Endothelial cell of umbilical vein (primary cell): Measurements from ENCODE around the gene FOXP1. TPM values are rescaled to one million over a fixed set of nuclear protein-coding genes. Genes with fewer than 3 reads are reported as not detected.

Experiments
- BruUV-seq: library from RNA; stranded (reverse); fragments of 400-500 nt; replicated peaks from 2 replicates; lab custom pipeline; 2021; lab: Mats Ljungman, UMichigan
- CTCF ChIA-PET: fragments of 300-600, 350-600 bp; sonication (Branson Sonifier 250); formaldehyde crosslinking; loops from one replicate; lab custom pipeline; 2021; ENCODE audit warnings: antibody characterized with exemption, inconsistent platforms; lab: Charles Lee
- POLR2A ChIA-PET: fragments of 300-600, 350-600 bp; sonication (Branson Sonifier 250); formaldehyde crosslinking; loops from one replicate; lab custom pipeline; 2021; ENCODE audit warnings: antibody characterized with exemption, inconsistent platforms; lab: Charles Lee
- DNase-seq: peaks from one replicate; pipeline ENCODE4 v3.0.0-alpha.2; 2011; ENCODE audit warnings: low read depth, low spot score
- FAIRE-seq: peaks from 2 replicates; lab custom pipeline; 2011; peaks lifted over from hg19 to GRCh38; lab: Jason Lieb, UNC
- H2AFZ ChIP-seq: 2 replicates; pipeline ENCODE4 v1.6.0; 2012; ENCODE audit warnings: low read depth, low read length, control low read depth, inconsistent platforms
- H3K27ac ChIP-seq: 2 replicates; pipeline ENCODE4 v1.5.1; 2011; ENCODE audit warnings: low read depth, mild to moderate bottlenecking, control low read depth, low read length, moderate library complexity; ENCODE audit not compliant: insufficient read depth
- H3K27me3 ChIP-seq, 2 experiments: 2 replicates each; pipeline versions ENCODE4 v1.6.0 to v1.6.1; 2011; ENCODE audit warnings: low read length in 2 of 2, mixed read lengths in 1 of 2; ENCODE audit not compliant: control insufficient read depth in 2 of 2, insufficient read depth in 2 of 2
- H3K36me3 ChIP-seq, 2 experiments: 2 replicates in 1 of 2; 3 replicates in 1 of 2; pipeline ENCODE4 v1.5.1; 2011; ENCODE audit warnings: low read length in 2 of 2, mild to moderate bottlenecking in 1 of 2, moderate library complexity in 1 of 2; ENCODE audit not compliant: control insufficient read depth in 2 of 2, insufficient read depth in 2 of 2; ENCODE audit errors: extremely low read depth in 1 of 2
- H3K4me1 ChIP-seq: 3 replicates; pipeline ENCODE4 v1.5.1; 2011; ENCODE audit warnings: mild to moderate bottlenecking, low read length; ENCODE audit not compliant: control insufficient read depth, insufficient read depth; ENCODE audit errors: extremely low read depth
- H3K4me2 ChIP-seq: 2 replicates; pipeline ENCODE4 v1.6.1; 2011; ENCODE audit warnings: low read length, control low read depth, mixed read lengths; ENCODE audit not compliant: insufficient read depth
- H3K4me3 ChIP-seq, 3 experiments: fragments of 200-600 bp in 1 of 3; sonication (generic), shearing (Covaris generic) in 1 of 3; replicated peaks in 1 of 3; 2 replicates each; pipeline ENCODE4 v1.5.1; 2011 to 2016; ENCODE audit warnings: control low read depth in 3 of 3, low read length in 3 of 3, mild to moderate bottlenecking in 2 of 3, inconsistent platforms in 1 of 3, low read depth in 1 of 3, moderate library complexity in 1 of 3; ENCODE audit not compliant: insufficient read depth in 1 of 3
- H3K79me2 ChIP-seq: 2 replicates; pipeline ENCODE4 v1.6.0; 2012; ENCODE audit warnings: low read length, inconsistent platforms; ENCODE audit not compliant: control insufficient read depth, insufficient read depth
- H3K9ac ChIP-seq: replicated peaks from 2 replicates; pipeline ENCODE3; 2011; ENCODE audit warnings: low read length, control low read depth; ENCODE audit not compliant: insufficient read depth; ENCODE audit errors: extremely low read depth
- H3K9me1 ChIP-seq: replicated peaks from 3 replicates; pipeline ENCODE4 v1.6.0; 2011; ENCODE audit warnings: mild to moderate bottlenecking, low read length; ENCODE audit not compliant: control insufficient read depth, insufficient read depth; ENCODE audit errors: extremely low read depth
- H3K9me3 ChIP-seq: replicated peaks from 2 replicates; pipeline ENCODE4 v1.5.1; 2012; ENCODE audit warnings: low read length, inconsistent platforms; ENCODE audit not compliant: control insufficient read depth, insufficient read depth
- H4K20me1 ChIP-seq: replicated peaks from 2 replicates; pipeline ENCODE3; 2011; ENCODE audit warnings: mild to moderate bottlenecking, low read length; ENCODE audit not compliant: control insufficient read depth, insufficient read depth; ENCODE audit errors: extremely low read depth
- EZH2 ChIP-seq: IDR thresholded peaks from 2 replicates; pipeline ENCODE4 v1.6.1; 2012; ENCODE audit warnings: borderline replicate concordance, low read depth, mild to moderate bottlenecking, moderate library complexity, low read length, inconsistent platforms; ENCODE audit not compliant: severe bottlenecking
- FOS ChIP-seq: IDR thresholded peaks from 2 replicates; pipeline ENCODE4 v1.6.1; 2011; ENCODE audit warnings: mild to moderate bottlenecking, low read length, moderate library complexity, borderline replicate concordance; ENCODE audit not compliant: insufficient read depth
- GATA2 ChIP-seq: IDR thresholded peaks from 2 replicates; pipeline ENCODE4 v1.7.0; 2011; ENCODE audit warnings: low read depth, mild to moderate bottlenecking, moderate library complexity, mixed read lengths, low read length; ENCODE audit not compliant: insufficient read length, insufficient read depth
- JUN ChIP-seq: IDR thresholded peaks from 2 replicates; pipeline ENCODE4 v1.6.1; 2011; ENCODE audit warnings: borderline replicate concordance, low read depth; ENCODE audit not compliant: insufficient read length, insufficient read depth
- MYC ChIP-seq: IDR thresholded peaks from one replicate; pipeline ENCODE4 v1.6.1; 2011; ENCODE audit warnings: mild to moderate bottlenecking, low read depth, low read length
- POLR2A ChIP-seq: IDR thresholded peaks from 2 replicates; pipeline ENCODE4 v1.6.1; 2012; ENCODE audit warnings: low read depth, mild to moderate bottlenecking, control low read depth, low read length
- POLR2AphosphoS5 ChIP-seq: IDR thresholded peaks from 2 replicates; pipeline ENCODE4 v1.6.1; 2012; ENCODE audit warnings: low read depth, mild to moderate bottlenecking, control low read depth, low read length, moderate library complexity; ENCODE audit not compliant: insufficient read depth
- dilution Hi-C: fragments of 300-500 bp; cut with MboI; formaldehyde crosslinking; loops from one replicate; pipeline ENCODE4 v1.15.0; 2019; ENCODE audit warnings: low sequenced_read_pairs; ENCODE audit not compliant: extremely low pct_ligation_motif_present
- intact Hi-C: fragments of 100-400 bp; cut with micrococcal nuclease; formaldehyde crosslinking; loops from one replicate; pipeline ENCODE4 v1.10.0; 2022
- polyA plus RNA-seq, 4 experiments: library from polyadenylated mRNA; depleted of rRNA in 3 of 4; stranded (reverse) in 3 of 4; unstranded in 1 of 4; fragments of >200 nt; gene quantifications; 2 replicates each; pipeline versions ENCODE4 v1.2.1 to v1.2.3, GENCODE V29; 2011 to 2012; ENCODE audit warnings: missing spikeins in 1 of 4
- total RNA-seq: library from RNA; stranded (reverse); gene quantifications from 2 replicates; pipeline ENCODE4 v1.2.3, GENCODE V29; 2021
- TF ChIP-seq, protein P1 (sequence below), 2 donors: IDR thresholded peaks; 1 replicate in 1 of 2; 2 replicates in 1 of 2; pipeline ENCODE4 v1.5.1; 2011; ENCODE audit warnings: low read length in 2 of 2, mild to moderate bottlenecking in 2 of 2, moderate library complexity in 2 of 2, control low read depth in 1 of 2, inconsistent platforms in 1 of 2, low read depth in 1 of 2; ENCODE audit not compliant: insufficient read depth in 1 of 2; ENCODE audit errors: extremely low read depth in 1 of 2
- TF ChIP-seq, protein P2 (sequence below): IDR thresholded peaks from 2 replicates; pipeline ENCODE4 v1.6.1; 2011; ENCODE audit not compliant: insufficient read depth, insufficient read length

Gene FOXP1
- total and polyA plus RNA-seq, 2 donors (not counting 3 experiments of a cell fraction or from before 2014, with no cell fraction given), result 41.0 to 107 TPM

DNA sequence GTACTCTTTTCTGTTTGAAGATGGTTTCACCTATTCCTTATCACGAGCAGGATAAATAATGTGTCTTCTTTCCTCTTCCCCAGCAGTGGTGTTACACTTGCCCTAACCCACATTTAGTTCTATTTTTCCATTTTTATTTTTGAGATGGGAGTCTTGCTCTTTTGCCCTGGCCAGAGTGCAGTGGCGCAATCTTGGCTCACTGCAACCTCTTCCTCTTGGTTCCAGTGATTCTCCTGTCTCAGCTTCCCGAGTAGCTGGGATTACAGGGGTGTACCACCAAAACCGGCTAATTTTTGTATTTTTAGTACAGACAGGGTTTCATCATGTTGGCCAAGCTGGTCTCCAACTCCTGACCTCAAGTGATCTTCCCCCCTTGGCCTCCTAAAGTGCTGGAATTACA is 372.4 kb downstream of the FOXP1 start:
- no peak overlapping the region for H3K9ac ChIP-seq
- no peak overlapping the region for H3K4me2 ChIP-seq
- BruUV-seq, result no TSS peak
- dilution Hi-C loops (no loop called here), intact Hi-C loops (no loop called here)
- no peaks in the 10 kb centered on the region for H3K27me3 ChIP-seq
- no peaks in the 10 kb centered on the region for H3K4me1 ChIP-seq
- no peak overlapping the region for H2AFZ ChIP-seq
- POLR2A ChIA-PET, result no interaction called here
- no peak overlapping the region for H3K4me3 ChIP-seq
- no peak overlapping the region for H3K27ac ChIP-seq
- no peaks in the 10 kb centered on the region for H3K36me3 ChIP-seq
- CTCF ChIA-PET, result interaction anchor here (1.1 kb wide), 1 partner anchor 17 kb away, joined by 3 read pairs; no protein-coding TSS in a partner anchor
- no peaks in the 10 kb centered on the region for H3K9me1 ChIP-seq
- no peak for DNase-seq
- no peak for TF ChIP-seq POLR2AphosphoS5
- TF ChIP-seq POLR2A, result no peak
- no peak for TF ChIP-seq EZH2
- TF ChIP-seq, protein P1, sequence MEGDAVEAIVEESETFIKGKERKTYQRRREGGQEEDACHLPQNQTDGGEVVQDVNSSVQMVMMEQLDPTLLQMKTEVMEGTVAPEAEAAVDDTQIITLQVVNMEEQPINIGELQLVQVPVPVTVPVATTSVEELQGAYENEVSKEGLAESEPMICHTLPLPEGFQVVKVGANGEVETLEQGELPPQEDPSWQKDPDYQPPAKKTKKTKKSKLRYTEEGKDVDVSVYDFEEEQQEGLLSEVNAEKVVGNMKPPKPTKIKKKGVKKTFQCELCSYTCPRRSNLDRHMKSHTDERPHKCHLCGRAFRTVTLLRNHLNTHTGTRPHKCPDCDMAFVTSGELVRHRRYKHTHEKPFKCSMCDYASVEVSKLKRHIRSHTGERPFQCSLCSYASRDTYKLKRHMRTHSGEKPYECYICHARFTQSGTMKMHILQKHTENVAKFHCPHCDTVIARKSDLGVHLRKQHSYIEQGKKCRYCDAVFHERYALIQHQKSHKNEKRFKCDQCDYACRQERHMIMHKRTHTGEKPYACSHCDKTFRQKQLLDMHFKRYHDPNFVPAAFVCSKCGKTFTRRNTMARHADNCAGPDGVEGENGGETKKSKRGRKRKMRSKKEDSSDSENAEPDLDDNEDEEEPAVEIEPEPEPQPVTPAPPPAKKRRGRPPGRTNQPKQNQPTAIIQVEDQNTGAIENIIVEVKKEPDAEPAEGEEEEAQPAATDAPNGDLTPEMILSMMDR (IDR thresholded peaks at IDR 0.05; ENCODE audit: extremely low read depth in 1 of 2, insufficient read depth in 1 of 2, low read depth in 1 of 2, low read length in 2 of 2), result no peak
- TF ChIP-seq, protein P2, sequence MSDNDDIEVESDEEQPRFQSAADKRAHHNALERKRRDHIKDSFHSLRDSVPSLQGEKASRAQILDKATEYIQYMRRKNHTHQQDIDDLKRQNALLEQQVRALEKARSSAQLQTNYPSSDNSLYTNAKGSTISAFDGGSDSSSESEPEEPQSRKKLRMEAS, result no peak
- no peak for TF ChIP-seq MYC
- TF ChIP-seq JUN, result no peak
- TF ChIP-seq GATA2, result no peak
- TF ChIP-seq FOS, result no peak
- FAIRE-seq, result no peak
- H3K9me3 ChIP-seq, result no peaks in the 10 kb centered on the region
- no peaks in the 10 kb centered on the region for H3K79me2 ChIP-seq
- no peaks in the 10 kb centered on the region for H4K20me1 ChIP-seq
